Astrocyte of the cerebellum (primary cell): ENCODE results near the gene SMCR8.
"Not testable (repeated sequence)": the region's sequence is repeated elsewhere in the genome, so short reads cannot be mapped to it uniquely, and the experiment has no call there.

Source experiments
- DNase-seq: peaks from one replicate; pipeline ENCODE4 v3.0.0-alpha.2; 2011; ENCODE audit warnings: low read depth
- H3K4me3 ChIP-seq: 2 replicates; pipeline ENCODE4 v1.5.1; 2011; ENCODE audit warnings: mild to moderate bottlenecking, low read depth, low read length, moderate library complexity
- in situ Hi-C: cut with HindIII; loops from 2 replicates; pipeline ENCODE4 v1.10.0; 2017; ENCODE audit warnings: low sequenced_read_pairs
- TF ChIP-seq, protein P1 (sequence below): IDR thresholded peaks from 2 replicates; pipeline ENCODE4 v1.5.1; 2012; ENCODE audit warnings: low read length, low read depth, moderate library complexity, mild to moderate bottlenecking; ENCODE audit errors: missing control alignments

Gene SMCR8

GRCh38 chr17:18300725-18301480, 14.2 kb upstream of the SMCR8 start:
- no peak for DNase-seq
- H3K4me3 ChIP-seq, result no peak overlapping the region
- TF ChIP-seq, protein P1, sequence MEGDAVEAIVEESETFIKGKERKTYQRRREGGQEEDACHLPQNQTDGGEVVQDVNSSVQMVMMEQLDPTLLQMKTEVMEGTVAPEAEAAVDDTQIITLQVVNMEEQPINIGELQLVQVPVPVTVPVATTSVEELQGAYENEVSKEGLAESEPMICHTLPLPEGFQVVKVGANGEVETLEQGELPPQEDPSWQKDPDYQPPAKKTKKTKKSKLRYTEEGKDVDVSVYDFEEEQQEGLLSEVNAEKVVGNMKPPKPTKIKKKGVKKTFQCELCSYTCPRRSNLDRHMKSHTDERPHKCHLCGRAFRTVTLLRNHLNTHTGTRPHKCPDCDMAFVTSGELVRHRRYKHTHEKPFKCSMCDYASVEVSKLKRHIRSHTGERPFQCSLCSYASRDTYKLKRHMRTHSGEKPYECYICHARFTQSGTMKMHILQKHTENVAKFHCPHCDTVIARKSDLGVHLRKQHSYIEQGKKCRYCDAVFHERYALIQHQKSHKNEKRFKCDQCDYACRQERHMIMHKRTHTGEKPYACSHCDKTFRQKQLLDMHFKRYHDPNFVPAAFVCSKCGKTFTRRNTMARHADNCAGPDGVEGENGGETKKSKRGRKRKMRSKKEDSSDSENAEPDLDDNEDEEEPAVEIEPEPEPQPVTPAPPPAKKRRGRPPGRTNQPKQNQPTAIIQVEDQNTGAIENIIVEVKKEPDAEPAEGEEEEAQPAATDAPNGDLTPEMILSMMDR, result no peak
- in situ Hi-C loops, result no loop called here

DNA sequence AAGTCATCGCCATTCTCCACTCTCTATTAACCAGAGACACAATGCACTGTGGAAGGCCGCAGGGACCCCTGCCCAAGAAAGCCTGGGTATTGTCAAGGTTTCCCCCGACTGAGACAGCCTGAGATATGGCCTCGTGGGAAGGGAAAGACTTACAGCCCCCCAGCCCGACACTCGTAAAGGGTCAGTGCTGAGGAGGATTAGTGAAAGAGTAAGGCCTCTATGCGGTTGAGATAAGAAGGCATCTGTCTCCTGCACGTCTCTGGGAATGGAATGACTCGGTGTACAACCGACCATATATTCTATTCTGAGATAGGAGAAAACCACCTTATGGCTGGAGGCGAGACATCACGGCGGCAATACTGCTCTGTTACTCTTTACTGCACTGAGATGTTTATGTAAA, 11.9 kb upstream of the SMCR8 start:
- DNase-seq, in situ Hi-C loops, H3K4me3 ChIP-seq: not testable (repeated sequence)

DNA sequence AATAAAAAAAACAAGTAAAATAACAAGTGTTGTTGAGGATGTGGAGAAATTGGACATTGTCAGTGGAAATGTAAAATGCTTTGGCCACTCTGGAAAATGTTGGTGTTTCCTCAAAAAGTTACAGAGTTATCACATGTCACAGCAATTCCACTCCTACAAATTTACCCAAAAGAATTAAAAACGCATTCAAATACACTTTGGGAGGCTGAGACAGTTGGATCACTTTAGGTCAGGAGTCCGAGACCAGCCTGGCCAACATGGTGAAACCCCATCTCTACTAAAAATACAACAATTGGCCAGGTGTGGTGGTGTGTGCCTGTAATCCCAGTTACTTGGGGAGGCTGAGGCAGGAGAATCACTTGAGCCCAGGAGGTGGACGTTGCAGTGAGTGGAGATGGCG, 5.9 kb upstream of the SMCR8 start:
- no peak overlapping the region for H3K4me3 ChIP-seq
- DNase-seq, result no peak
- in situ Hi-C loops, result no loop called here
- TF ChIP-seq, protein P1, result no peak

DNA sequence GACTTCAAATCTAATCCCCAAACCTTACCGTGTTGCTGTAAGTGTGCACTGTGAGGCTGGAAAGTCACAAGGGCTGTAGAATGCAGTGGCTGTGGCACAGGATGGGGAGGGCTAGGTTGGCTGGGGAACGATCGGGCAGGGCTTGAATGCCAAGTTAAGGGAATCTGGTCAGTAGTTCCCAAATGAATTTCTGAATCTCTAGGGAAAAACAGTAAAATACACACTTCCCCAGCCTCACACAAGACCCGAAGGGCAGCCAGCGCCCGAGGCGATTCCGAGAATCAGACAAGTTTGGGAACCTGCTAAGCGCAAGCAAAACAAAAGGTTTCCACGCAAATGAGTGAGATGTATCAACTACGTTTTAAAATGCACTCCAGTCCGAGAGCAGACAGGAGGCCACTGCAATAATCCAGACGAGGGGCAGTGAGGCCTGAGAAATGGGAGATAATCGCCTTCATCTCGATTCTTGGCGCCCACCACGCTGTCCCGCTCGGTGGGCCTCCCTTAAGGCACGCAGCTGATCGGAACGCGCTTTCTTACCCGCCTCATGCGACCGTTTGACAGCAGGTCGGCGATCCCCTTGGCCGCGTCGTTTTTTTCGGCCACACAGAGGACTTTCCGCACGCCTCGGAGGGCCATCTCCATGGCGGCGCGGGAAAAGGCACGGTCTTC, 898 bp upstream of the SMCR8 start:
- TF ChIP-seq, protein P1, result no peak
- H3K4me3 ChIP-seq, result peak overlapping the region; percentile 93
- DNase-seq, result no peak
- in situ Hi-C loops, result no loop called here

DNA sequence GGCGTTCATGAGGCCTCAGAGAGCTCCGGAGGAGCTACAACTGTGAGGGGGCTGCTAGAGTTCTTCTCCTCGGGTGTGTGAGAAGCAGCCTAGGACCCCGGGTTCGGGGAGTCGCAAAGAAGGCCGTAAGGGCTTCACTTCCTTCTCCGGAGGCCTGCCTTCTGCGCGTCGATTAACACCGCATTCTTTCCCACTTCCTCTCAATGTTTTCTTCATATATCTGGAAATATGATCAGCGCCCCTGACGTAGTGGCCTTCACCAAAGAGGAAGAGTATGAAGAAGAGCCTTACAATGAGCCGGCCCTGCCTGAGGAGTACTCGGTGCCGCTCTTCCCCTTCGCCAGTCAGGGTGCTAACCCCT, 449 bp downstream of the SMCR8 start:
- H3K4me3 ChIP-seq, result peak overlapping the region; percentile 93
- TF ChIP-seq, protein P1, result no peak
- in situ Hi-C loops, result no loop called here
- no peak for DNase-seq

- TF ChIP-seq, protein P1, result no peak
- no peak for DNase-seq
- in situ Hi-C loops, result no loop called here
- H3K4me3 ChIP-seq, result peak overlapping the region; percentile 93
Observed at GRCh38 chr17:18315961-18316360, 868 bp downstream of the SMCR8 start.

GRCh38 chr17:18318117-18318516, 3.0 kb downstream of the SMCR8 start:
- no peak overlapping the region for H3K4me3 ChIP-seq
- DNase-seq, result no peak
- TF ChIP-seq, protein P1, result no peak
- in situ Hi-C loops, result no loop called here
